Activated CD4-positive, alpha-beta T cell treated with anti-CD3 and anti-CD28 coated beads for 36 hours (primary cell): Measurements from ENCODE around the gene MMAA. TPM values are rescaled to one million over a fixed set of nuclear protein-coding genes. Genes with fewer than 3 reads are reported as not detected.

ENCODE experiments used
- total RNA-seq, 2 experiments: library from RNA; stranded (reverse); gene quantifications; one replicate each; pipeline ENCODE4 v1.2.3, GENCODE V29; 2021

Gene MMAA
- total RNA-seq, 2 experiments from 2014 or later = 19.2 to 20.8 TPM

Other genes starting within 250 kb of the MMAA start
- gene SMAD1, start 137.5 kb upstream of the MMAA start, total RNA-seq = 10 to 100 TPM in 1 of 2 experiments, 1 to 10 TPM in 1; 5.3 to 10.7 TPM
- gene C4orf51, start 60.8 kb downstream of the MMAA start, total RNA-seq = not detected